ENCODE measurements around the gene CATSPERZ.

Gene CATSPERZ

DNA sequence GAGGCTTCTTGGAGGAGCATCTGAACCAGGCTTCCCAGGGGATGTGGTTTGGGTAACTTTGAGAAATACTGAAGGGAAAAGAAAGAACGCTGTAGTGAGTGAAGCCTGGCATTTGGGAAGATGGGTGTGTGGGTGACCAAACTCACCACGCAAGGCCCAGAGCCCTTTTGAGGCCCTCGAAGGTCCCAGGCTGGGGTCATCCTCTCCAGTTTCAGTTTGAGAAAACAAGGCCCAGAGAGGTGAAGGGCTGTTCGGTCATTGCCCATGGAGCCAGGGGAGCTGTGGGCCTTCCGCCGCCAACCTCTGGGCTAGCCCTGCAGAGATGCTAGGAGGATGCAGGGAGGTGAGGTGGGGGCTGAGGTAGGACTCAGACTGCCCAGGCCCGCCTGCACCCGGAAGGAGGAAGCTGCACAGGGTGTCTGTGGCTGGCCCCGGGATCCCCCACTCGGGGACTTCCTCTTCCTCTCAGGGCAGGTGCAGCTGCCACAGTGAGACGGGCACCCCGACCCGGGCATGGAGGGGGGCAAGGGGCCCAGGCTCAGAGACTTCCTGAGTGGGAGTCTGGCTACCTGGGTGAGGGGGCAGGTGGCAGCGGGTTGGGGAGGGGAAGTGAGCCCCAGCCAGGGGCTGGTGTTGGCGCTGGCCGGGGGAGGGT lies 39.7 kb downstream of the CATSPERZ start, which contains the start of gene CCDC88B:
CCDC88B (plus strand) TSS at position 451 of the 655 bp plus-strand sequence; CDS start at position 514, 63 bp downstream.
- Histone ChIP-seq H3K9ac (ENCODE audit: low read length) (no peak within 1 kb of the TSS), H3K9me3 (ENCODE audit: control insufficient read depth, low read length) (no peaks in the 10 kb centered on the region), H3K4me3 (ENCODE audit: low read length) (no peak within 1 kb of the TSS), H3K36me3 (ENCODE audit: control insufficient read depth, insufficient read depth, low read length) (no peaks in the 10 kb centered on the region), H3K27me3 (ENCODE audit: control insufficient read depth, insufficient read depth, low read length) (no peaks in the 10 kb centered on the region), H3K4me1 (ENCODE audit: control insufficient read depth, insufficient read depth, low read length) (peaks cover 24% of the 10 kb centered on the region)

GRCh38 chr11:64340671-64341335 lies 40.6 kb downstream of the CATSPERZ start:
- H3K9ac ChIP-seq (ENCODE audit: low read length) = no peak overlapping the region
- H3K27me3 ChIP-seq (ENCODE audit: control insufficient read depth, insufficient read depth, low read length) = no peaks in the 10 kb centered on the region
- no peak overlapping the region for H3K4me3 ChIP-seq (ENCODE audit: low read length)
- H3K9me3 ChIP-seq (ENCODE audit: control insufficient read depth, low read length) = no peaks in the 10 kb centered on the region
- peaks cover 20% of the 10 kb centered on the region for H3K4me1 ChIP-seq (ENCODE audit: control insufficient read depth, insufficient read depth, low read length)
- H3K36me3 ChIP-seq (ENCODE audit: control insufficient read depth, insufficient read depth, low read length) = no peaks in the 10 kb centered on the region

GRCh38 chr11:64341429-64341828 lies 41.3 kb downstream of the CATSPERZ start:
- Histone ChIP-seq H3K4me1 (ENCODE audit: control insufficient read depth, insufficient read depth, low read length) (peaks cover 20% of the 10 kb centered on the region), H3K9ac (ENCODE audit: low read length) (no peak overlapping the region), H3K36me3 (ENCODE audit: control insufficient read depth, insufficient read depth, low read length) (no peaks in the 10 kb centered on the region), H3K4me3 (ENCODE audit: low read length) (no peak overlapping the region), H3K27me3 (ENCODE audit: control insufficient read depth, insufficient read depth, low read length) (no peaks in the 10 kb centered on the region), H3K9me3 (ENCODE audit: control insufficient read depth, low read length) (no peaks in the 10 kb centered on the region)

GRCh38 chr11:64341851-64342791 lies 42.0 kb downstream of the CATSPERZ start:
- H3K27me3 ChIP-seq (ENCODE audit: control insufficient read depth, insufficient read depth, low read length) = no peaks in the 10 kb centered on the region
- peak overlapping the region; percentile 12 for H3K4me3 ChIP-seq (ENCODE audit: low read length)
- H3K9ac ChIP-seq (ENCODE audit: low read length) = peak overlapping the region; percentile 73
- H3K4me1 ChIP-seq (ENCODE audit: control insufficient read depth, insufficient read depth, low read length) = peaks cover 21% of the 10 kb centered on the region
- no peaks in the 10 kb centered on the region for H3K36me3 ChIP-seq (ENCODE audit: control insufficient read depth, insufficient read depth, low read length)
- H3K9me3 ChIP-seq (ENCODE audit: control insufficient read depth, low read length) = no peaks in the 10 kb centered on the region

- Histone ChIP-seq H3K27me3 (ENCODE audit: control insufficient read depth, insufficient read depth, low read length) (no peaks in the 10 kb centered on the region), H3K4me3 (ENCODE audit: low read length) (no peak overlapping the region), H3K9me3 (ENCODE audit: control insufficient read depth, low read length) (no peaks in the 10 kb centered on the region), H3K9ac (ENCODE audit: low read length) (no peak overlapping the region), H3K36me3 (ENCODE audit: control insufficient read depth, insufficient read depth, low read length) (no peaks in the 10 kb centered on the region), H3K4me1 (ENCODE audit: control insufficient read depth, insufficient read depth, low read length) (peaks cover 30% of the 10 kb centered on the region)
Observed at GRCh38 chr11:64342869-64343745, 42.9 kb downstream of the CATSPERZ start.

GRCh38 chr11:64343767-64344559 lies 43.8 kb downstream of the CATSPERZ start:
- Histone ChIP-seq H3K4me3 (ENCODE audit: low read length) (no peak overlapping the region), H3K4me1 (ENCODE audit: control insufficient read depth, insufficient read depth, low read length) (peaks cover 39% of the 10 kb centered on the region), H3K36me3 (ENCODE audit: control insufficient read depth, insufficient read depth, low read length) (no peaks in the 10 kb centered on the region), H3K27me3 (ENCODE audit: control insufficient read depth, insufficient read depth, low read length) (no peaks in the 10 kb centered on the region), H3K9me3 (ENCODE audit: control insufficient read depth, low read length) (no peaks in the 10 kb centered on the region), H3K9ac (ENCODE audit: low read length) (peak overlapping the region; percentile 23)

GRCh38 chr11:64344787-64345186 lies 44.6 kb downstream of the CATSPERZ start:
- no peak overlapping the region for H3K9ac ChIP-seq (ENCODE audit: low read length)

GRCh38 chr11:64347193-64347867 lies 47.2 kb downstream of the CATSPERZ start:
- Histone ChIP-seq H3K9ac (ENCODE audit: low read length) (no peak overlapping the region), H3K9me3 (ENCODE audit: control insufficient read depth, low read length) (no peaks in the 10 kb centered on the region)

More at GRCh38 chr11:64344787-64345186, 44.6 kb downstream of the CATSPERZ start:
- H3K9me3 ChIP-seq (ENCODE audit: control insufficient read depth, low read length) = no peaks in the 10 kb centered on the region
- H3K36me3 ChIP-seq (ENCODE audit: control insufficient read depth, insufficient read depth, low read length) = no peaks in the 10 kb centered on the region
- no peaks in the 10 kb centered on the region for H3K27me3 ChIP-seq (ENCODE audit: control insufficient read depth, insufficient read depth, low read length)
- H3K4me3 ChIP-seq (ENCODE audit: low read length) = no peak overlapping the region
- H3K4me1 ChIP-seq (ENCODE audit: control insufficient read depth, insufficient read depth, low read length) = peaks cover 39% of the 10 kb centered on the region

GRCh38 chr11:64348383-64349024 lies 48.3 kb downstream of the CATSPERZ start:
- peak overlapping the region; percentile 15 for H3K9ac ChIP-seq (ENCODE audit: low read length)
- no peaks in the 10 kb centered on the region for H3K36me3 ChIP-seq (ENCODE audit: control insufficient read depth, insufficient read depth, low read length)
- no peaks in the 10 kb centered on the region for H3K27me3 ChIP-seq (ENCODE audit: control insufficient read depth, insufficient read depth, low read length)

More at GRCh38 chr11:64347193-64347867, 47.2 kb downstream of the CATSPERZ start:
- no peaks in the 10 kb centered on the region for H3K27me3 ChIP-seq (ENCODE audit: control insufficient read depth, insufficient read depth, low read length)
- no peaks in the 10 kb centered on the region for H3K36me3 ChIP-seq (ENCODE audit: control insufficient read depth, insufficient read depth, low read length)
- peaks cover 29% of the 10 kb centered on the region for H3K4me1 ChIP-seq (ENCODE audit: control insufficient read depth, insufficient read depth, low read length)
- H3K4me3 ChIP-seq (ENCODE audit: low read length) = no peak overlapping the region

GRCh38 chr11:64349025-64349387 lies 48.8 kb downstream of the CATSPERZ start:
- Histone ChIP-seq H3K9ac (ENCODE audit: low read length) (no peak overlapping the region), H3K4me3 (ENCODE audit: low read length) (no peak overlapping the region), H3K9me3 (ENCODE audit: control insufficient read depth, low read length) (no peaks in the 10 kb centered on the region), H3K36me3 (ENCODE audit: control insufficient read depth, insufficient read depth, low read length) (no peaks in the 10 kb centered on the region), H3K27me3 (ENCODE audit: control insufficient read depth, insufficient read depth, low read length) (no peaks in the 10 kb centered on the region), H3K4me1 (ENCODE audit: control insufficient read depth, insufficient read depth, low read length) (peaks cover 19% of the 10 kb centered on the region)

More at GRCh38 chr11:64348383-64349024, 48.3 kb downstream of the CATSPERZ start:
- Histone ChIP-seq H3K9me3 (ENCODE audit: control insufficient read depth, low read length) (no peaks in the 10 kb centered on the region), H3K4me3 (ENCODE audit: low read length) (no peak overlapping the region), H3K4me1 (ENCODE audit: control insufficient read depth, insufficient read depth, low read length) (peaks cover 21% of the 10 kb centered on the region)

Data from mucosa of stomach (tissue), 1 donor.